Stimulated activated memory B cell treated with anti-CD40 and anti-IgM and Interleukin-4, amounts not matched to agents 10 μg/mL and 1 μg/mL and 100 μg/mL, for 72 hours (primary cell): ENCODE data around the gene MOB2.

Experiments used
- ATAC-seq: fragments of 150-1000 bp; cut with Tn5 transposase; 2 replicates; pipeline ENCODE4 v1.10.0; 2021
- H3K27ac Mint-ChIP-seq: one replicate; pipeline ENCODE4 v1.8.0; 2022; ENCODE audit warnings: mild to moderate bottlenecking, mixed read lengths
- H3K27me3 Mint-ChIP-seq: one replicate; pipeline ENCODE4 v1.8.0; 2022; ENCODE audit warnings: mixed read lengths
- H3K36me3 Mint-ChIP-seq: one replicate; pipeline ENCODE4 v1.8.0; 2022; ENCODE audit warnings: mixed read lengths
- H3K4me1 Mint-ChIP-seq: one replicate; pipeline ENCODE4 v1.8.0; 2022; ENCODE audit warnings: mixed read lengths
- H3K4me3 Mint-ChIP-seq: one replicate; pipeline ENCODE4 v1.8.0; 2022; ENCODE audit warnings: mild to moderate bottlenecking, moderate library complexity, mixed read lengths
- H3K9me3 Mint-ChIP-seq: one replicate; pipeline ENCODE4 v1.8.0; 2022; ENCODE audit warnings: mixed read lengths

MOB2 gene

GRCh38 chr11:1522081-1522424 lies 35.5 kb upstream of the MOB2 start:
- no peak for ATAC-seq
- Mint-ChIP-seq H3K27ac (peak overlapping the region; percentile 70), H3K4me3 (peak overlapping the region; percentile 71), H3K4me1 (peaks cover 57% of the 10 kb centered on the region), H3K27me3 (no peaks in the 10 kb centered on the region), H3K9me3 (no peaks in the 10 kb centered on the region), H3K36me3 (no peaks in the 10 kb centered on the region)

GRCh38 chr11:1521382-1522080 lies 35.0 kb upstream of the MOB2 start:
- Mint-ChIP-seq H3K27ac (peak overlapping the region; percentile 70), H3K36me3 (no peaks in the 10 kb centered on the region), H3K9me3 (no peaks in the 10 kb centered on the region), H3K4me1 (peaks cover 62% of the 10 kb centered on the region), H3K27me3 (no peaks in the 10 kb centered on the region), H3K4me3 (peak overlapping the region; percentile 71)
- peak; percentile 97 for ATAC-seq

- Mint-ChIP-seq H3K27ac (peak overlapping the region; percentile 70), H3K36me3 (no peaks in the 10 kb centered on the region), H3K4me1 (peaks cover 70% of the 10 kb centered on the region), H3K27me3 (no peaks in the 10 kb centered on the region), H3K4me3 (peak overlapping the region; percentile 71), H3K9me3 (no peaks in the 10 kb centered on the region)
- no peak for ATAC-seq
These were observed 34.2 kb upstream of the MOB2 start for GRCh38 chr11:1520663-1521267.

GRCh38 chr11:1520209-1520662 lies 33.7 kb upstream of the MOB2 start:
- ATAC-seq = no peak
- peaks cover 75% of the 10 kb centered on the region for H3K4me1 Mint-ChIP-seq
- no peaks in the 10 kb centered on the region for H3K9me3 Mint-ChIP-seq
- H3K27me3 Mint-ChIP-seq = no peaks in the 10 kb centered on the region
- H3K36me3 Mint-ChIP-seq = no peaks in the 10 kb centered on the region
- peak overlapping the region; percentile 70 for H3K27ac Mint-ChIP-seq
- H3K4me3 Mint-ChIP-seq = no peak overlapping the region

- Mint-ChIP-seq H3K27me3 (no peaks in the 10 kb centered on the region), H3K27ac (no peak overlapping the region), H3K36me3 (no peaks in the 10 kb centered on the region), H3K4me3 (no peak overlapping the region), H3K4me1 (peaks cover 84% of the 10 kb centered on the region), H3K9me3 (no peaks in the 10 kb centered on the region)
- no peak for ATAC-seq
These were observed 32.7 kb upstream of the MOB2 start for GRCh38 chr11:1519028-1520010.

- no peak overlapping the region for H3K27ac Mint-ChIP-seq
- H3K4me1 Mint-ChIP-seq = peaks cover 84% of the 10 kb centered on the region
- no peaks in the 10 kb centered on the region for H3K27me3 Mint-ChIP-seq
- no peak overlapping the region for H3K4me3 Mint-ChIP-seq
- no peak for ATAC-seq
- H3K9me3 Mint-ChIP-seq = no peaks in the 10 kb centered on the region
- peaks cover 5% of the 10 kb centered on the region for H3K36me3 Mint-ChIP-seq
These were observed 31.7 kb upstream of the MOB2 start for GRCh38 chr11:1518301-1518700.

GRCh38 chr11:1517117-1518005 lies 30.8 kb upstream of the MOB2 start:
- Mint-ChIP-seq H3K4me1 (peaks cover 79% of the 10 kb centered on the region), H3K4me3 (no peak overlapping the region), H3K9me3 (no peaks in the 10 kb centered on the region), H3K27me3 (no peaks in the 10 kb centered on the region), H3K36me3 (peaks cover 7% of the 10 kb centered on the region), H3K27ac (peak overlapping the region; percentile 50)
- ATAC-seq = no peak

- Mint-ChIP-seq H3K27ac (no peak overlapping the region), H3K4me3 (no peak overlapping the region), H3K4me1 (peaks cover 76% of the 10 kb centered on the region)
These were observed 29.9 kb upstream of the MOB2 start for GRCh38 chr11:1516273-1517067.

GRCh38 chr11:1515082-1516060 lies 28.8 kb upstream of the MOB2 start:
- peak; percentile 88 for ATAC-seq
- Mint-ChIP-seq H3K27ac (no peak overlapping the region), H3K4me1 (peaks cover 66% of the 10 kb centered on the region), H3K27me3 (no peaks in the 10 kb centered on the region), H3K9me3 (no peaks in the 10 kb centered on the region), H3K36me3 (peaks cover 7% of the 10 kb centered on the region), H3K4me3 (no peak overlapping the region)

More at GRCh38 chr11:1516273-1517067, 29.9 kb upstream of the MOB2 start:
- H3K9me3 Mint-ChIP-seq = no peaks in the 10 kb centered on the region
- H3K36me3 Mint-ChIP-seq = peaks cover 7% of the 10 kb centered on the region
- no peak for ATAC-seq
- no peaks in the 10 kb centered on the region for H3K27me3 Mint-ChIP-seq

GRCh38 chr11:1514336-1515061 lies 27.9 kb upstream of the MOB2 start:
- Mint-ChIP-seq H3K4me1 (peaks cover 67% of the 10 kb centered on the region), H3K4me3 (no peak overlapping the region), H3K27ac (no peak overlapping the region), H3K27me3 (no peaks in the 10 kb centered on the region), H3K9me3 (no peaks in the 10 kb centered on the region), H3K36me3 (peaks cover 7% of the 10 kb centered on the region)
- no peak for ATAC-seq

- Mint-ChIP-seq H3K4me1 (peaks cover 71% of the 10 kb centered on the region), H3K36me3 (peaks cover 7% of the 10 kb centered on the region), H3K27ac (peak overlapping the region; percentile 12), H3K9me3 (no peaks in the 10 kb centered on the region), H3K4me3 (no peak overlapping the region), H3K27me3 (no peaks in the 10 kb centered on the region)
- no peak for ATAC-seq
These were observed 27.0 kb upstream of the MOB2 start for GRCh38 chr11:1513326-1514296.
